PC-3 (cell line): ENCODE data around the gene PRR5. TPM values are rescaled to one million over a fixed set of nuclear protein-coding genes. Genes with fewer than 3 reads are reported as not detected.

Experiments
- ATAC-seq: fragments of 200-7000 bp; cut with Tn5 transposase; 2 replicates; pipeline ENCODE4 v1.9.1; 2020; ENCODE audit warnings: mild to moderate bottlenecking, moderate library complexity
- BruUV-seq: library from RNA; stranded (reverse); fragments of 400-500 nt; replicated peaks from 2 replicates; lab custom pipeline; 2021; lab: Mats Ljungman, UMichigan
- CTCF ChIA-PET: fragments of 300-600 bp; sonication (Branson Sonifier 250); formaldehyde crosslinking; loops from one replicate; lab custom pipeline; 2022; ENCODE audit warnings: antibody characterized with exemption; lab: Charles Lee
- POLR2A ChIA-PET: fragments of 300-600 bp; sonication (Branson Sonifier 250); formaldehyde crosslinking; loops from one replicate; lab custom pipeline; 2022; ENCODE audit warnings: antibody characterized with exemption; ENCODE audit not compliant: unreplicated experiment; lab: Charles Lee
- DNase-seq: peaks from one replicate; pipeline ENCODE4 v3.0.0-alpha.2; 2015
- H2AFZ ChIP-seq: fragments of 300-600 bp; sonication (generic); 2 replicates; pipeline ENCODE4 v1.6.0; 2016; ENCODE audit warnings: antibody characterized with exemption, low read length
- H3F3A ChIP-seq: fragments of 300-600 bp; sonication (generic); one replicate; pipeline ENCODE4 v1.6.0; 2017; ENCODE audit warnings: antibody characterized with exemption, low read length, control low read depth, mild to moderate bottlenecking; ENCODE audit not compliant: unreplicated experiment
- H3K27ac ChIP-seq: fragments of 300-600 bp; sonication (generic); 2 replicates; pipeline ENCODE4 v1.5.1; 2016; ENCODE audit warnings: mild to moderate bottlenecking, low read length
- H3K27me3 ChIP-seq: fragments of 300-600 bp; sonication (generic); 2 replicates; pipeline ENCODE4 v1.6.1; 2016; ENCODE audit warnings: low read length, mixed read lengths
- H3K36me3 ChIP-seq: fragments of 300-600 bp; sonication (generic); 2 replicates; pipeline ENCODE4 v1.6.1; 2016; ENCODE audit warnings: low read depth, mixed run types, low read length, mixed read lengths
- H3K4me1 ChIP-seq: fragments of 300-600 bp; sonication (generic); 2 replicates; pipeline ENCODE4 v1.5.1; 2016; ENCODE audit warnings: low read length; ENCODE audit not compliant: insufficient read depth
- H3K4me2 ChIP-seq: fragments of 300-600 bp; sonication (generic); 2 replicates; pipeline ENCODE4 v1.6.0; 2016; ENCODE audit warnings: low read length
- H3K4me3 ChIP-seq: fragments of 300-600 bp; sonication (generic); 2 replicates; pipeline ENCODE4 v1.5.1; 2016; ENCODE audit warnings: mild to moderate bottlenecking, low read length, mixed read lengths
- H3K79me2 ChIP-seq: fragments of 300-600 bp; sonication (generic); 2 replicates; pipeline ENCODE4 v1.6.1; 2017; ENCODE audit warnings: low read length, mixed read lengths
- H3K9ac ChIP-seq: fragments of 300-600 bp; sonication (generic); 2 replicates; pipeline ENCODE4 v1.6.0; 2016; ENCODE audit warnings: mild to moderate bottlenecking, low read length
- H3K9me2 ChIP-seq: fragments of 300-600 bp; sonication (generic); replicated peaks from 2 replicates; pipeline ENCODE4 v1.6.1; 2016; ENCODE audit warnings: mixed run types, low read length, mixed read lengths
- H3K9me3 ChIP-seq: fragments of 300-600 bp; sonication (generic); 2 replicates; pipeline ENCODE4 v1.6.1; 2016; ENCODE audit warnings: low read length, mixed read lengths
- H4K20me1 ChIP-seq: fragments of 300-600 bp; sonication (generic); 2 replicates; pipeline ENCODE4 v1.6.1; 2016; ENCODE audit warnings: low read length, mixed read lengths
- CTCF ChIP-seq: fragments of 300-600 bp; sonication (generic); conservative IDR thresholded peaks from 2 replicates; pipeline ENCODE4 v1.5.1; 2017; ENCODE audit warnings: antibody characterized with exemption, low read depth, mild to moderate bottlenecking, low read length
- EZH2 ChIP-seq: fragments of 300-600 bp; sonication (generic); IDR thresholded peaks from one replicate; pipeline ENCODE4 v1.6.1; 2017; ENCODE audit warnings: antibody characterized with exemption, mild to moderate bottlenecking, low read length; ENCODE audit not compliant: unreplicated experiment
- EZH2phosphoT487 ChIP-seq: fragments of 300-600 bp; sonication (generic); IDR thresholded peaks from 2 replicates; pipeline ENCODE4 v1.6.1; 2018; ENCODE audit warnings: mild to moderate bottlenecking, antibody characterized with exemption, low read length, borderline replicate concordance
- intact Hi-C: fragments of 100-400 bp; cut with micrococcal nuclease; formaldehyde crosslinking; loops from 2 replicates; pipeline ENCODE4 v1.9.0; 2023
- total RNA-seq: library from RNA; depleted of rRNA; stranded (reverse); fragments of >200 nt; gene quantifications from 2 replicates; pipeline ENCODE4 v1.2.3, GENCODE V29; 2014

Gene PRR5
- total RNA-seq, 1 experiment from 2014 or later = 14.5 TPM

GRCh38 chr22:44755956-44756361, 54.0 kb downstream of the PRR5 start:
- Histone ChIP-seq H3K27me3 (no peaks in the 10 kb centered on the region), H3K9me3 (no peaks in the 10 kb centered on the region), H3K9me2 (no peaks in the 10 kb centered on the region), H3K4me1 (peaks cover 44% of the 10 kb centered on the region), H3K79me2 (peaks cover 75% of the 10 kb centered on the region), H3F3A (peaks cover 3% of the 10 kb centered on the region), H3K4me3 (peak overlapping the region; percentile 61), H4K20me1 (peaks cover 3% of the 10 kb centered on the region; the same call in 1 of the 2 replicates), H3K9ac (peak overlapping the region; percentile 34; the same call in 1 of the 2 replicates), H3K27ac (peak overlapping the region; percentile 78), H3K36me3 (no peaks in the 10 kb centered on the region), H2AFZ (no peak overlapping the region), H3K4me2 (peak overlapping the region; percentile 95)
- CTCF ChIA-PET = no interaction called here
- POLR2A ChIA-PET = no interaction called here
- intact Hi-C loops = no loop called here
- ATAC-seq (peak; percentile 50), DNase-seq (peak; percentile 81)
- TF ChIP-seq CTCF (no peak), EZH2 (no peak), EZH2phosphoT487 (no peak)
- BruUV-seq = no TSS peak

- peaks cover 70% of the 10 kb centered on the region for H3K79me2 ChIP-seq
- peaks cover 3% of the 10 kb centered on the region for H3F3A ChIP-seq
- H3K9ac ChIP-seq = no peak overlapping the region
- ChIA-PET POLR2A (no interaction called here), CTCF (no interaction called here)
- intact Hi-C loops = no loop called here
- ATAC-seq = peak; percentile 21; the same call in 1 of the 2 replicates
- no peak for TF ChIP-seq EZH2phosphoT487
- no peak for TF ChIP-seq EZH2
- TF ChIP-seq CTCF = no peak
- H3K36me3 ChIP-seq = no peaks in the 10 kb centered on the region
- H3K9me2 ChIP-seq = no peaks in the 10 kb centered on the region
- DNase-seq = peak; percentile 72
- BruUV-seq = no TSS peak
- peaks cover 3% of the 10 kb centered on the region; the same call in 1 of the 2 replicates for H4K20me1 ChIP-seq
- no peaks in the 10 kb centered on the region for H3K9me3 ChIP-seq
- H3K27me3 ChIP-seq = no peaks in the 10 kb centered on the region
- no peak overlapping the region for H3K4me3 ChIP-seq
- no peak overlapping the region for H2AFZ ChIP-seq
- H3K4me2 ChIP-seq = peak overlapping the region; percentile 39
- peaks cover 44% of the 10 kb centered on the region for H3K4me1 ChIP-seq
- H3K27ac ChIP-seq = 0 out of 2 replicates have a peak overlapping the region, but pooled peaks have one; percentile 7
Measured at GRCh38 chr22:44758344-44758973, 56.5 kb downstream of the PRR5 start.

GRCh38 chr22:44759001-44759400, 57.0 kb downstream of the PRR5 start:
- Histone ChIP-seq H3K4me2 (peak overlapping the region; percentile 39; the same call in 1 of the 2 replicates), H3K9me2 (no peaks in the 10 kb centered on the region), H3K9ac (no peak overlapping the region), H3F3A (peaks cover 3% of the 10 kb centered on the region), H2AFZ (no peak overlapping the region), H3K9me3 (no peaks in the 10 kb centered on the region), H3K27ac (0 out of 2 replicates have a peak overlapping the region, but pooled peaks have one; percentile 7), H3K27me3 (no peaks in the 10 kb centered on the region), H3K36me3 (no peaks in the 10 kb centered on the region), H3K4me3 (no peak overlapping the region), H3K79me2 (peaks cover 65% of the 10 kb centered on the region), H3K4me1 (peaks cover 41% of the 10 kb centered on the region), H4K20me1 (peaks cover 3% of the 10 kb centered on the region; the same call in 1 of the 2 replicates)
- BruUV-seq = no TSS peak
- DNase-seq (no peak), ATAC-seq (no peak)
- POLR2A ChIA-PET = no interaction called here
- TF ChIP-seq EZH2 (no peak), EZH2phosphoT487 (no peak)
- CTCF ChIA-PET = no interaction called here
- intact Hi-C loops = no loop called here
